GM18520 (cell line): ENCODE results near the gene DEK.
"Not testable (repeated sequence)": the region's sequence is repeated elsewhere in the genome, so short reads cannot be mapped to it uniquely, and the experiment has no call there.

Source experiments
- ATAC-seq: cut with Tn5 transposase; IDR thresholded peaks from one replicate; pipeline ENCODE4 v1.9.1; 2021; ENCODE audit not compliant: unreplicated experiment

The DEK gene

GRCh38 chr6:18264219-18264922 is at the start of gene DEK:
DEK (minus strand) TSS chr6:18264530; CDS start chr6:18263987, 543 bp downstream.
- ATAC-seq, result peak; percentile 22

- no peak for ATAC-seq
These were observed 48.0 kb upstream of the DEK start for GRCh38 chr6:18312368-18312767.

- not testable (repeated sequence) for ATAC-seq
These were observed 45.7 kb upstream of the DEK start for GRCh38 chr6:18310010-18310409.

- ATAC-seq, result no peak
These were observed 44.7 kb upstream of the DEK start for GRCh38 chr6:18309046-18309445.

GRCh38 chr6:18308070-18308735 is 43.9 kb upstream of the DEK start:
- no peak for ATAC-seq

GRCh38 chr6:18306977-18307376 is 42.6 kb upstream of the DEK start:
- no peak for ATAC-seq

DNA sequence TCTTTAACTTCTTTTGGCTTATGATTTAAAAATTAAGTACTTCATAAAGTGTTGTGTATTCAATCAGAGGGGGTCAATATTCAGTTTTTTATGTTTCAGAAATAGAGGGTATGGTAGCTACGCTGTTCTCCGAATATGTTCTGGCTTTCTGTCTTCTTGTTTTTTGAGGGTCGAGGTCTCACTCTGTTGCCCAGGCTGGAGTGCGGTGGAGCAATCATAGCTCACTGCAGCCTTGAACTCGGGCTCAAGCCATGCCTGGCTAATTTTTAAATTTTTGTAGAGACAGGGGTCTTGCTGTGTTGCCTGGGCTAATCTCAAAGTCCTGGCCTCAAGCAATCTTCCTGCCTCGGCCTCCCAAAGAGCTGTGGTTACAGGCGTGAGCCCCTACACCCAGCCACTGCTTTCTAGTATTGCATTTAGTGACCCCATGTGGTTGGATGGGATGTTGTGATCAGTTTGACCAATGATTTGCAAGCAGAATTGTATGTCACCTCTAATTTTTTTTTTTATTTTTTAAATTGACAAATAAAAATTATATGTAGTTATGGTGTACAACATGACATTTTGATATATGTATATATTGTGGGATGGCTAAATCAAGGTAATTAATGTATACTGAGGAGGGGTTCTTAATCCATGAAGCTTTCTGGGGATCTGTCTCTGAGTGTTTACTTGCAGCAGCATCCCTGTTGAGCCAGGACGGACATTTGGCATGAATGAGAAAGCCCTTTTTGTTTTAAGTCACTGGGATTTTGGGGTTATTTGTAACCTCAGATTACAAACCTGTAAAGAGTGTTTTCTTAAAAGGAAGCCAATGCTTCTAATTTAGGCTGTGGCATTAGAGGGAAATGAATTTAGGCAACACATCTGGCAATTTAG is 38.5 kb upstream of the DEK start:
- no peak for ATAC-seq

DNA sequence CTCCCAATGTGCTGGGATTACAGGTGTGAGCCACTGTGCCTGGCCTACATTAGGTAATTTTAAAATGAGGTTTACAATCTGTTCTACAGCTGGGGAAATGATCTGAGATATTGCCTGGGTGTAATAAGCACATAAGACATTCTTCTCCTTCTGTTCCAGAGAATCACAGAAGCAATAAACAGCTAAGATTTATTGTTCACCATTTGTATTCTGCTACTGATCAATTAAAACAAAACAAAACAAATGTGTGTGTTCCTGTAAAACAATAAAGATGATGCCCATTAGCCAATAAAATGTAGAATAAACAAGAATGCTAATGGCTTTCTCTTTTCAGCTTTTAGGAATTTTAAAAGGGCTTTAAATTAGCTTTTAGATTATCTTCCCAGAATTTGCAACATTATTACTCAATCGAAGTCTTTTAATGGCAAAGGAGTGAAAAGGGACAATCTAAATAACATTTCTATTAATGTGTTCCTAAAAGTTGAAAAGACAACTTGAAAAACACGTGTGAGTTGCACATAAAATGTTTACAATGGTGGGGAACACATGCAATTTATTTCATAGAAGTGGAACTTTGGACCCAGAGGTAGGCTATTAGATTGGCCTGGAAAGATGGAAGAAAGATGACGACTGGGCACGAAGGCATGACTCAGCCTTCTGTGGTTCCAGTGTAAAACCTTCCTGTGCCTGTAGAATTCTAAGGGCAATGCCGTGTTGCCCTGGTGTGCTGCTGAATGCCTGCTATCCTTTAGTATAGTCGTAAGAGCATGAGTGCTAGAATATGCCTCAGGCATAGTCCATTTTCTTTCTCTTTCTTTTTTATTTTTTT is 29.0 kb upstream of the DEK start:
- no peak for ATAC-seq

- no peak for ATAC-seq
These were observed 25.0 kb upstream of the DEK start for GRCh38 chr6:18289283-18289682.

DNA sequence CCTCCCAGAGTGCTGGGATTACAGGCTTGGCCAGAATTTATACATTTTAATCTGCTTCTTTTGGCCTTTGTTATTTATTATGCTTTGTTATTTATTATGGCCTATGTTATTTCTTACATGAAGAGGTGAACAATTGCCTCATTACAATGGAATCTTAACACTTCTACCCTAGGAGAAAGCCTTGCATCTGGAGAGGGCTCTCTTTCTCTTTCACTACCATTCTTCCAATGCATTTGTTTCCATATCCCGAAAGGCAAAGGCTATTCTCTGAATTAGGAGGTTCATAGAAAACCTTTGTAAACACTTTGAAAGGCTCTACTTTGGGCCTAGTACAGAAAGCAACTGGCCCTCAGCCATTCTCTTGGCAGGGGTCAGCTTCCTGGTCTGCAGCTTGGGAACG is 19.9 kb upstream of the DEK start:
- no peak for ATAC-seq

GRCh38 chr6:18281564-18281963 is 17.2 kb upstream of the DEK start:
- ATAC-seq, result no peak

GRCh38 chr6:18280084-18280483 is 15.8 kb upstream of the DEK start:
- no peak for ATAC-seq

DNA sequence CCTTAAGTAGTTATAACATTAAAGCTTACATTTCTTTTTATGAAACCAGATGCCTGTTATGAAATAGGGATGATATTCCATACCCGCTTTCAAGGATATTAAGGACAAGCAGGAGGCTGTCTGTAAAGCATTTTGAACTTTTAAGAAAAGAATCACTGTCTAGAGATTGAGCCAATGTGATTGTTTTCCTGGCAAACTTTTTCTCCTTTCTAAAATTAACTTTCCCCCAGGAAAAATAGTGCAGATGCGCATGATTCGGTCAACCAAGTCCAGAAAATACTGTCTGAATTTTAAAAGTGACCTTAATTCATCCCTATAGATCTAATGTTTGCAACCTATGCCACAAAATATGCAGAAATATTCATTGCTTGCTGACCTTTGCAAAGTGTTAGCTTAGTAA is 15.1 kb upstream of the DEK start:
- ATAC-seq, result no peak

- no peak for ATAC-seq
These were observed 13.1 kb upstream of the DEK start for GRCh38 chr6:18277237-18278006.

DNA sequence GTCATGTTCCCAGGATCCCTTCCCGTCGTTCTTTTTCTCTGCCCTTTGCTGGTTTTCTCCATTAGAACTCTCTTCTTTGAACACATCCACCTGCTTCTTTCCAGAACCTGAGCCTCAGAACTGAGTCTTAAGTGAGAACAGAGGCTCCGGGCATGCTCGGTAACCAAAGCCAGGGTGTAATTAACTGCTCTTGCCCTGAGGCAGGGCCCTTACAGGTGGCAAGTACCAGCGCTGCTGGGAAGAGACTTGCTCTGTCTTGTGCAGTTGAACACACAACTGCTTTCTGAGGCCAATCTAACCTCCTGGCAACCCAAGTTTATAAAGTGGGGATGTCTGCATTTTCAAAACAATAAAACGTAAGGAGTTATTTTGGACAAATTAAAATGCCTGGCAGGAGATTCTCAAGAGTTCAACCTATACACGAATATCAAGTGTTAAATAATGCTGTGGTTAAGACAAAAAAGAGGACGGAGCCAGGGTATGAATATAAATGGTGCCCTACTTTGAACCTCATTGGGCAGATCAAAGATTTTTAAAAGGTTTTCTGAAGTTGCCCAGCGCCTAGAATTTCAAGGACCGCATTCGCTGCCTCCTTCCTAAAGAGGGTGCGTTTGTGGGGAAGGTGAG is 12.4 kb upstream of the DEK start:
- ATAC-seq, result no peak

- ATAC-seq, result no peak
These were observed 5.9 kb upstream of the DEK start for GRCh38 chr6:18270216-18270615.

DNA sequence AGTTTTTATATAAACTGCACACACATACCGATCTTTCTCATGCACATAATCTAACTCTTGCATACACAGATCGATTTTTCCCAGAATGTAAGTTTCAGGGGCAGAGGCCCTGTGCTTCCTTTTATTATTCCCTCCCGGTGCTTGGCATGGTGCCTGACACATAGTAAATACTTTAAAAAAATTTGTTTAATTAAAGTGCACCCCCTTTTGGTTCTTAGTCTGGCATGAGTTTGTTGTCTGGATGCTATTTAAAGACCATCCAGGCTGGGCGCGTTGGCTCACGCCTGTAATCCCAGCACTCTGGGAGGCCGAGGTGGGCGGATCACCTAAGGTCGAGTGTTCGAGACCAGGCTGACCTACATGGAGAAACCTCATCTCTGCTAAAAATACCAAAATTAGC is 5.4 kb upstream of the DEK start:
- no peak for ATAC-seq

- no peak for ATAC-seq
These were observed 4.9 kb upstream of the DEK start for GRCh38 chr6:18269253-18269652.

- ATAC-seq, result no peak
These were observed 3.7 kb upstream of the DEK start for GRCh38 chr6:18268066-18268465.

GRCh38 chr6:18266523-18266912 is 2.2 kb upstream of the DEK start:
- no peak for ATAC-seq
